ENCODE data around the gene LDB2.

DNA sequence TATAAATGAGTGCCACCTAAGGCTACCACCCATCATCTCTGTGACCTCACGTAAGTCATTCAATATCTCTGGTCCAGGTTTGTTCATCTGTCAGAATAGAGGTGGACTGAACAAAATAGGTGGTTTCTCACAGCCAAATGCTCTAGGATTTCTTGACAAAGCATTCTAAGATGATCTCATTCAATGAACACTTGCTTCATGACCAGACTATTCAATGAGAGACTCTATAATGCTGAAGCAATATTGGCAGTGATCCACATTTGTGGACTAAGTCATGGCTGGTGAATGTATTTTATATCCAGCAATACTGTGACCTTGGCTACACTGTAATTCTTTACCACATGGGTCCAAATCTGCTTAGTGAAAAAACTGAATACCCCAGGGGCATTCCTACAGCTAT lies 37.9 kb downstream of the LDB2 start:
- TF ChIP-seq ZNF274 (IDR thresholded peaks at IDR 0.05; ENCODE audit: low read depth, low read length): no peak
- no peak for TF ChIP-seq YY1 (IDR thresholded peaks at IDR 0.05; ENCODE audit: insufficient read depth, insufficient read length)

All from NT2/D1 (cell line).